OCI-LY7 (cell line): Measurements from ENCODE around the gene DRG2. TPM values are rescaled to one million over a fixed set of nuclear protein-coding genes. Genes with fewer than 3 reads are reported as not detected.

Source experiments
- BruUV-seq: library from RNA; stranded (reverse); fragments of 400-500 nt; replicated peaks from 2 replicates; lab custom pipeline; 2021; lab: Mats Ljungman, UMichigan
- CTCF ChIA-PET: fragments of 300-600 bp; sonication (Branson Sonifier 250); formaldehyde crosslinking; loops from one replicate; lab custom pipeline; 2022; ENCODE audit warnings: antibody characterized with exemption; ENCODE audit not compliant: unreplicated experiment; lab: Charles Lee
- POLR2A ChIA-PET: fragments of 300-600 bp; sonication (Branson Sonifier 250); formaldehyde crosslinking; loops from one replicate; lab custom pipeline; 2022; ENCODE audit warnings: antibody characterized with exemption; lab: Charles Lee
- DNase-seq: peaks from one replicate; pipeline ENCODE4 v3.0.0-alpha.2; 2015; ENCODE audit warnings: low spot score
- H2AFZ ChIP-seq: fragments of 200-600 bp; sonication (generic), shearing (Covaris generic); 2 replicates; pipeline ENCODE4 v1.6.1; 2014; ENCODE audit warnings: mild to moderate bottlenecking, antibody characterized with exemption, low read length, moderate library complexity
- H3K27ac ChIP-seq: fragments of 200-600 bp; sonication (generic); 2 replicates; pipeline ENCODE4 v1.5.1; 2014; ENCODE audit warnings: mixed run types, low read depth, mild to moderate bottlenecking, moderate library complexity, low read length, inconsistent platforms; ENCODE audit not compliant: poor library complexity, severe bottlenecking
- H3K36me3 ChIP-seq: fragments of 200-600 bp; sonication (generic); 2 replicates; pipeline ENCODE4 v1.6.1; 2014; ENCODE audit warnings: mild to moderate bottlenecking, antibody characterized with exemption, low read length, moderate library complexity, mixed read lengths; ENCODE audit not compliant: insufficient read depth
- H3K4me1 ChIP-seq: fragments of 200-600 bp; sonication (generic); 2 replicates; pipeline ENCODE4 v1.5.1; 2014; ENCODE audit warnings: mild to moderate bottlenecking, low read length; ENCODE audit not compliant: insufficient read depth, poor library complexity, severe bottlenecking
- H3K4me2 ChIP-seq: fragments of 200-600 bp; sonication (generic); 2 replicates; pipeline ENCODE4 v1.6.1; 2014; ENCODE audit warnings: mild to moderate bottlenecking, low read length
- H3K4me3 ChIP-seq: fragments of 200-600 bp; sonication (generic); 2 replicates; pipeline ENCODE4 v1.5.1; 2014; ENCODE audit warnings: mild to moderate bottlenecking, low read depth, low read length; ENCODE audit not compliant: poor library complexity, severe bottlenecking
- H3K79me2 ChIP-seq: fragments of 200-600 bp; sonication (generic); 2 replicates; pipeline ENCODE4 v1.6.1; 2016; ENCODE audit warnings: low read depth, mild to moderate bottlenecking, low read length, moderate library complexity, mixed read lengths; ENCODE audit not compliant: insufficient read depth
- H3K9me2 ChIP-seq: fragments of 200-600 bp; sonication (generic); 2 replicates; pipeline ENCODE4 v1.6.1; 2016; ENCODE audit warnings: mild to moderate bottlenecking, low read length, mixed read lengths; ENCODE audit not compliant: insufficient read depth
- H3K9me3 ChIP-seq: fragments of 200-600 bp; sonication (generic); 2 replicates; pipeline ENCODE4 v1.6.1; 2014; ENCODE audit warnings: mild to moderate bottlenecking, mixed run types, low read length, mixed read lengths
- H4K20me1 ChIP-seq: fragments of 200-600 bp; sonication (generic); 2 replicates; pipeline ENCODE4 v1.6.1; 2014; ENCODE audit warnings: mild to moderate bottlenecking, antibody characterized with exemption, low read length, moderate library complexity, mixed read lengths; ENCODE audit not compliant: insufficient read depth
- EZH2phosphoT487 ChIP-seq: fragments of 200-600 bp; sonication (generic); IDR thresholded peaks from 2 replicates; pipeline ENCODE4 v1.6.1; 2018; ENCODE audit warnings: low read depth, borderline replicate concordance, mild to moderate bottlenecking, mixed run types, antibody characterized with exemption, low read length, moderate library complexity, mixed read lengths
- intact Hi-C: fragments of 100-400 bp; cut with micrococcal nuclease; formaldehyde crosslinking; loops from one replicate; pipeline ENCODE4 v1.10.0; 2022; ENCODE audit not compliant: unreplicated experiment
- total RNA-seq, 2 experiments: library from RNA; depleted of rRNA in 1 of 2; stranded (reverse); fragments of >200 nt in 1 of 2; shearing (Covaris generic) in 1 of 2; gene quantifications; 2 replicates each; pipeline ENCODE4 v1.2.3, GENCODE V29; 2014 to 2022
- TF ChIP-seq, protein P1 (sequence below): fragments of 200-600 bp; sonication (generic); conservative IDR thresholded peaks from 2 replicates; pipeline ENCODE4 v1.5.1; 2014; ENCODE audit warnings: mild to moderate bottlenecking, antibody characterized with exemption, low read length, moderate library complexity, mixed read lengths

The DRG2 gene
- total RNA-seq, 2 experiments from 2014 or later = 60.4 to 62.6 TPM

DNA sequence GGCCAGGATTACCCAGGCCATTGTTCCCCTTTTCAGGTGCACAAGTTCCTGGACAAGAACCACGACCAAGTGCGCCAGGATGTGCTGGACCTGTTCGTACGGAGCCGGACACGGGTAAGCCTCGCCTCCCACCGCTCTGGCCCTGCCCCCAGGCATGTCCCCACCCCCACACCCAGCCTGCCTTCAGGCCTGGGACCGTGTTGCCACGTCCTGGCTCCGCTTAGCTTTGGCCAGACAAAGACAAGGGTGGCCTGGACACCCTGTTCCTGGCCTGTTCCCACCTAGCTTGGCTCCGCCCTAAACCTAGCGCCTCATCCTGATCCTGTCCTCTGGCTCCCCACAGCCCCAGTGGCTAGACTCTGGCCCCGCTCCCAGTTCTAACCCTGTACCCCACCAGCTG is 51.8 kb downstream of the DRG2 start:
- TF ChIP-seq EZH2phosphoT487 = no peak
- TF ChIP-seq, protein P1, sequence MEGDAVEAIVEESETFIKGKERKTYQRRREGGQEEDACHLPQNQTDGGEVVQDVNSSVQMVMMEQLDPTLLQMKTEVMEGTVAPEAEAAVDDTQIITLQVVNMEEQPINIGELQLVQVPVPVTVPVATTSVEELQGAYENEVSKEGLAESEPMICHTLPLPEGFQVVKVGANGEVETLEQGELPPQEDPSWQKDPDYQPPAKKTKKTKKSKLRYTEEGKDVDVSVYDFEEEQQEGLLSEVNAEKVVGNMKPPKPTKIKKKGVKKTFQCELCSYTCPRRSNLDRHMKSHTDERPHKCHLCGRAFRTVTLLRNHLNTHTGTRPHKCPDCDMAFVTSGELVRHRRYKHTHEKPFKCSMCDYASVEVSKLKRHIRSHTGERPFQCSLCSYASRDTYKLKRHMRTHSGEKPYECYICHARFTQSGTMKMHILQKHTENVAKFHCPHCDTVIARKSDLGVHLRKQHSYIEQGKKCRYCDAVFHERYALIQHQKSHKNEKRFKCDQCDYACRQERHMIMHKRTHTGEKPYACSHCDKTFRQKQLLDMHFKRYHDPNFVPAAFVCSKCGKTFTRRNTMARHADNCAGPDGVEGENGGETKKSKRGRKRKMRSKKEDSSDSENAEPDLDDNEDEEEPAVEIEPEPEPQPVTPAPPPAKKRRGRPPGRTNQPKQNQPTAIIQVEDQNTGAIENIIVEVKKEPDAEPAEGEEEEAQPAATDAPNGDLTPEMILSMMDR = no peak
- H3K9me2 ChIP-seq = no peaks in the 10 kb centered on the region
- H3K36me3 ChIP-seq = no peaks in the 10 kb centered on the region
- no peaks in the 10 kb centered on the region for H3K4me1 ChIP-seq
- no peak overlapping the region for H3K4me2 ChIP-seq
- no peaks in the 10 kb centered on the region for H4K20me1 ChIP-seq
- H3K27ac ChIP-seq = no peak overlapping the region
- no peak for DNase-seq
- H2AFZ ChIP-seq = no peak overlapping the region
- POLR2A ChIA-PET = interaction anchor here (0.9 kb wide), 1 partner anchor 14 kb away, joined by 3 read pairs; no protein-coding TSS in a partner anchor
- H3K4me3 ChIP-seq = no peak overlapping the region
- CTCF ChIA-PET = interaction anchor here (1.0 kb wide), 1 partner anchor 32 kb away, joined by 3 read pairs; no protein-coding TSS in a partner anchor
- no TSS peak for BruUV-seq
- no peaks in the 10 kb centered on the region for H3K9me3 ChIP-seq
- intact Hi-C loops = no loop called here
- H3K79me2 ChIP-seq = no peaks in the 10 kb centered on the region

DNA sequence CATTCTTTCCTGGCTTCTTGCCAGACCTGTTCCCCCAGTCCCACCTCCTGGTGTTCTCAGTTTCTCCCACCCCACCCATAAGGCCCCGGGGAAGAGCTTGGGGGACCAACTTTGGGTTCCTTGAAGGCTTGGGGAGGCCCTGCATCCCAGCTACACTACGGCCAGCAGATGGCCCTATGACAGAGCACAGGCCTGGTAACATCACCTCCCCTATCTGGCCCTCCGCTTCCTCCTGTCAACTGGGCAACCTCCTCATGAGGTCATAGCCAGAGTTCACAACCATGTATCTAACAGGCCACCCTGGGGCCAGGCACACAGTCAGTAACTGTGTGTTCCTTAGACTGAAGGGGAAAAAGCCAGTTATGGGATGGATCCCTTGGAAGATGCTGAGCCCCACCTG is 52.2 kb downstream of the DRG2 start:
- H3K9me2 ChIP-seq = no peaks in the 10 kb centered on the region
- H3K9me3 ChIP-seq = no peaks in the 10 kb centered on the region
- no peak overlapping the region for H3K27ac ChIP-seq
- no peaks in the 10 kb centered on the region for H3K36me3 ChIP-seq
- intact Hi-C loops = loop anchor here (2.0 kb wide), 2 partner anchors 45 to 77 kb away; no protein-coding TSS in a partner anchor
- no peak overlapping the region for H3K4me2 ChIP-seq
- H3K4me3 ChIP-seq = no peak overlapping the region
- TF ChIP-seq, protein P1 = peak; percentile 48
- no peak for TF ChIP-seq EZH2phosphoT487
- H2AFZ ChIP-seq = no peak overlapping the region
- no TSS peak for BruUV-seq
- H3K79me2 ChIP-seq = no peaks in the 10 kb centered on the region
- no peak for DNase-seq
- no peaks in the 10 kb centered on the region for H4K20me1 ChIP-seq
- CTCF ChIA-PET = interaction anchor here (1.0 kb wide), 1 partner anchor 32 kb away, joined by 3 read pairs; no protein-coding TSS in a partner anchor
- no peaks in the 10 kb centered on the region for H3K4me1 ChIP-seq
- POLR2A ChIA-PET = no interaction called here

DNA sequence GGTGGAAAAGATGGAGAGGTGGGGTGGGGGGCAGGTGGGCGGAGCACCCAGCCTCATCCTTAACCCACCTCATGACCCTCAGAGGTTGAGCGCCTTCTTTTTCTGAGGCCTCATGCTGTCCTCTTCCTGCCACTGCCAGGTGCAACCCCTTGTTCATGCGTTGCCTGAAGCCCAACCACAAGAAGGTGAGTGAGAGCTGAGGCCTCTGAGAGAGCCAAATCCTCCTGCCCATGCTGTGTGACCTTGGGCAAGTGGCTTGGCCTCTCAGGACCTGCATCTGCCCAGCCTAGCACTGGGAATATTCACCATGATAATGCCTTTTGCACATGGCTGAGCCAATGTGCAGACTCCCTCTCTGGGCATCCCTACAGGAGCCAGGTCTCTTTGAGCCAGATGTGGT is 52.9 kb downstream of the DRG2 start:
- ChIA-PET CTCF (no interaction called here), POLR2A (no interaction called here)
- Histone ChIP-seq H3K27ac (no peak overlapping the region), H3K4me1 (no peaks in the 10 kb centered on the region), H3K9me2 (no peaks in the 10 kb centered on the region), H2AFZ (no peak overlapping the region), H3K9me3 (no peaks in the 10 kb centered on the region), H3K4me3 (no peak overlapping the region), H3K36me3 (no peaks in the 10 kb centered on the region), H4K20me1 (no peaks in the 10 kb centered on the region), H3K4me2 (no peak overlapping the region), H3K79me2 (no peaks in the 10 kb centered on the region)
- TF ChIP-seq EZH2phosphoT487 = no peak
- TF ChIP-seq, protein P1 = no peak
- BruUV-seq = no TSS peak
- intact Hi-C loops = loop anchor here (2.0 kb wide), 2 partner anchors 44 to 76 kb away; no protein-coding TSS in a partner anchor
- no peak for DNase-seq
